IPS-18c (cell line): Measurements from ENCODE around the gene NEMP2.
"Not testable (repeated sequence)": the region's sequence is repeated elsewhere in the genome, so short reads cannot be mapped to it uniquely, and the experiment has no call there.

Experiments
- H3K4me3 ChIP-seq: 2 replicates; pipeline ENCODE4 v1.7.0; 2013; ENCODE audit warnings: low read depth, mild to moderate bottlenecking, low read length, moderate library complexity; ENCODE audit not compliant: insufficient read depth
- H3K9me3 ChIP-seq: one replicate; pipeline ENCODE4 v1.6.1; 2013; ENCODE audit warnings: mild to moderate bottlenecking, low read length, moderate library complexity; ENCODE audit not compliant: control insufficient read depth, insufficient read depth

NEMP2 gene

DNA sequence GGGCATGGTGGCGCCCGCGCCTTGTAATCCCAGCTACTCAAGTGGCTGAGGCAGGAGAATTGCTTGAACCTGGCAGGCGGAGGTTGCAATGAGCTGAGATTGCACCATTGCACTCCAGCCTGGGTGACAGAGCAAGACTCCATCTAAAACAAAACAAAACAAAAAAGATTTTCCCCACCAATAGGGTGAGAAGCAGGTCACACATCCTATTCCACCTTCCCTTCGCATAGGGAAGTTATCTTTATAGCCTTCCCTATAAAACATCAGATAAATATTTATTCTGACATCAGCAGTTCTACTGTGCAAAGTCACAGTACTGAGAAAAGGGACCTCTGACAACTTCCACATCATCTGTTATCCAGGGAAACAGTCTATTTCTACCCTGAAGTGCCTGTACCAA is 24.6 kb downstream of the NEMP2 start:
- not testable (repeated sequence) for H3K4me3 ChIP-seq, H3K9me3 ChIP-seq

DNA sequence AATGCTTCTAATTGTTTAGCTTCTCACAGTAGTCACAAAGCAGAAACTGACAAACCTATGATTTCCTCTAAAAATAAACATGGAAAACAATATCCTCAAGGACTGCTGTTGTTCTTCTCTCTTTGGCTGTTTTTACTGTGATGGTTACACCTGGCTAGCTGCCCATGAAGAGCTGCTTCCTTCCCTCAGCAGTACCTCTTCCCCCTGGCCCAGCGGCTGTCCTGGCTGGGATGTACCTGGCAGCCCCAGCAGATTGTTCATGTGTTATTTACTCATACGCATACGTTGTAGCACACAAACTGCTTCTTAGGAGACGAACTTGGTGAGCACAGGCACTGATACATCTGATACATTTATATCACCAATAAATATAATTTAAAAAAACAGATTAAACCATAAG is 27.4 kb downstream of the NEMP2 start:
- Histone ChIP-seq H3K4me3 (no peak overlapping the region), H3K9me3 (no peaks in the 10 kb centered on the region)

DNA sequence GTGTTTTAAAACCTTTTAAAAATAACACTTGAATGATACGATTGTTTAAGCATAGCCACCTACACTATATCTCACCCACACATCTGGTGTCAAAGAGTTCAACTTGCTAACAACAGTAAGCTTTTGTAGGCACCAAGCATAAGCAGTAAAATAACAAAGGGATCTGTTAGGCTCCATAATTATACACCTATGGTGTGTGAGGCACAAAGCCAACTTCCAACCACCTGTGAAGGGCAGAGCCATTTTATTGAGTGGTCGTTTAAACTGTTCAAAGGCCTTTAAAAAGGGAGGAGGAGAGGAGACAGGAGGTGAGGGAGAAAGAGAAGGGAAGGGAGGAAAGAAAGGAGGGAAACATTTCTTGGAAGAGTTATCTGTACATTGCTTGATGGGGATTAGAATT is 27.9 kb downstream of the NEMP2 start:
- Histone ChIP-seq H3K9me3 (no peaks in the 10 kb centered on the region), H3K4me3 (no peak overlapping the region)

DNA sequence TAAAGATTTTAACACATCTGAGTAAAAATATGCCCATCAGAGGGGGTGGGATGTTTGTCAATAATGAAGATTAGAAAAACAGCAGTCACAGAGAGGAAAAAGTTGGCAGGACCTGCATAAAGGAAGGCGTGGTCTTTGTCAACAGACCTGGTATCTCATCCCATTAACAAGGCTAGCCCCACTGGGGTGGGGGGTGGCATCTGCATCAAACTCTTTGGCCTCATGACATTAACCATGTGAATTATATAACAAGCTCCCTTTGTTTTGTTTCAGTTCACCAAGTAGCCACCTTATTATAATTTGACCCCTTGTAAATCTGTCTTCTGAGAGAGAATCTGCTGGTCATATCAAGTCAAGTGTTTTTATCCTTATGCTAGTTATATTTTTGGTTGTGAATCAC is 28.8 kb downstream of the NEMP2 start:
- Histone ChIP-seq H3K4me3 (no peak overlapping the region), H3K9me3 (no peaks in the 10 kb centered on the region)

DNA sequence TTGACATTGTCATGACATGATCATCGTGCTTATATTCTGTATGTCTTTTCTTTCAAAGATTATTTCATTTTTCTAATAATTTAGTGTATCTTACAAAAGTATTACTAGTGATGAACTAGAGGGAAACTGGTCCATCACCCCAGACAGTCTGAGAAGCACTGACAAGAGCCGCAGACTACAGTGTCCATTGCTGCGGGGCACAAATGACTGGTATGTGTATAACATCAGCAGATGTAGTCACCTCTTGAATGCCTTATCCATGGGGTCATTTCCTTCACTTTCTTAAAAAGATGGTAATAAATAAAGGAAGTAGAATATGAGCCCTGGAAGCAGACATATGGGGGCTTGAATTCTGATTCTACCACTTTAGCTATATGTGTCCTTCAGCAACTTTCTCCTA is 29.6 kb downstream of the NEMP2 start:
- no peaks in the 10 kb centered on the region for H3K9me3 ChIP-seq

DNA sequence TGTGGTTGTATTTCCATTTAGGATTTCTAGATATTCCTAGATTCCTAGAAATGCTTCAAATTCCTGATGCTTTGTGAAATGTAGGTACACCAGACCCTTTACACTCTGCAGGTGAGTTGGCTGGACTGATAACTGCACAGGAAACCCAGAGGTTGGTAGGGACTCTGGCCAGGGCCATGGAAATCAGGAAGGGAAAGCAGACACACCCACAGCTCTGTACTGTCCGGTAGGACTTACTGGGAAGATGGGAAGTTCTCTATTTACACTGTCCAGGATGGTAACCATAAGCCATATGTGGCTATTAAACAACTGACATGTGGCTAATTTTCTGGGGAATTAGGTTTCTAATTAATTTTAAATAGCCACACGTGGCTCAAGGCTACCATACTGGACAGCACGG is 31.4 kb downstream of the NEMP2 start:
- no peak overlapping the region for H3K4me3 ChIP-seq

More for the DNA sequence above, 29.6 kb downstream of the NEMP2 start:
- H3K4me3 ChIP-seq, result no peak overlapping the region

DNA sequence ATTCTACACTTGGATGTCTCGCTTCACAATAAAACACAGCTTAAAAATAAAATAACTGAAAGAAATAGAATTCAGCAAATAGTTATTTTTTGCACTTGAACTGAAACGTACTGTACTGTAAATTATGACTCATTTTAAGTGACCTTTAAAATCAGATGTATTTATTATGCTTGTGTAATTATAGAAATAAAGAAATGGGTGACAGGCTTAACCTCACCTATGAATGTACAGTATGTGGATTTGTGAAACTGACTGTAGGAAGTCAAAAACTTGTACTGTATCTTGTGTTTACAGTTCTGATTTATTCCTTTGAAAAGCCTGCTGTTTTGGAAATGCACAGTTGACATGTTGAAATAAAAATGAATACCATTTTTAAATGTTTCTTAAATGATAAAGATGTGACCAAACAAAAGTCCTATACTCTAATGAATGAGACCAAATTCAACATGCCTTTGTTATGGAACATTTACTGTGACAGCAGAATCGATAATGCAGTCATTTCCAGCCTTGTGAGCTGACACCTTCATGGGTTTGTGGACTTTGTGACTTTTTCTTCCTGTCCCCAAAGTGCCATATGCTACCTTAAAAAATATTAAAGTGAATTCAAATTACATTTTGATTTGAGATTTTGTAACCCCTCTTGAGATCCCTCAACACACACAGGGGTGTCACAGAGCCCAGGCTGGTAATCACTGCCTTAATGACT is 32.7 kb downstream of the NEMP2 start:
- no peak overlapping the region for H3K4me3 ChIP-seq
- no peaks in the 10 kb centered on the region for H3K9me3 ChIP-seq

More for the DNA sequence above, 31.4 kb downstream of the NEMP2 start:
- H3K9me3 ChIP-seq, result no peaks in the 10 kb centered on the region

DNA sequence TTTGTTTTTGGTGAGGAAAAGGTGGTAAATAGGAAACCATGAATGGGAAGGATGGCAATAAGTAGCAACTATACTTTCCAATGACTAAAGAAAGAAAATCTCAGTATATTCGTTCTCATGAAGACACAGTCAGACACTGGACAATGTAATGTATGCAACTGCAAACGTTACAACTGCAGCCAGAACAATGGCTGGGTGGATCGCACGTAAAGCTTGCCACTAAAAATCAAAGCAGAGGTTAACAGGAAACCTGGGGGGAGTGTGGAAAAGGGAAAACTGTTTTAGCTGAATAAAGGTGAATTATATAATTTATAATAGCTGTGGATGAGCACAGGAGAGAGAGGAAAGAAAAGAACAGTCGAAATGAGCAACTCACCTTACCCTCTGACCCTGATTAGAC is 33.3 kb downstream of the NEMP2 start:
- H3K9me3 ChIP-seq, result no peaks in the 10 kb centered on the region
- no peak overlapping the region for H3K4me3 ChIP-seq

DNA sequence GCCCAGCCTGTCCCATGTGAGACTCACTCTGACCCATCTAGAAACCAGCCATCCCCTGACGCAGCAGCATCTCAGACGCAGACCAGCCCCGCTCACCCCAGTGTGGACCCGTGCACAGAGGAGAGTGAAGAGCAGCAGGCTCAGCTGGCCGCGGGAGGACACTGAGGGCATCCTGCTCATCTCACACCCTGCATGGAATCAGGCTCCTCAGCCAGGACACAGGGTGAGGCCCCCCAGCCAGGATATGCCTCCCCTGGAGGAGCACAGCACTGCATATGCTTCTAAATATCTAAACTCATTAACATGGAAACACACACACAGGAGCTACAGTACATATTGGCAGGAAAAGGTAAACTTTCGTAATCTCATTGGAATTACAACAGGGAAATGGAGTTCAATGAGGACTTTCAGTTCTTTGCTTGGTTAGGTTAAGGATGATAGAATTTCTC is 34.4 kb downstream of the NEMP2 start:
- H3K4me3 ChIP-seq, result no peak overlapping the region
- no peaks in the 10 kb centered on the region for H3K9me3 ChIP-seq

DNA sequence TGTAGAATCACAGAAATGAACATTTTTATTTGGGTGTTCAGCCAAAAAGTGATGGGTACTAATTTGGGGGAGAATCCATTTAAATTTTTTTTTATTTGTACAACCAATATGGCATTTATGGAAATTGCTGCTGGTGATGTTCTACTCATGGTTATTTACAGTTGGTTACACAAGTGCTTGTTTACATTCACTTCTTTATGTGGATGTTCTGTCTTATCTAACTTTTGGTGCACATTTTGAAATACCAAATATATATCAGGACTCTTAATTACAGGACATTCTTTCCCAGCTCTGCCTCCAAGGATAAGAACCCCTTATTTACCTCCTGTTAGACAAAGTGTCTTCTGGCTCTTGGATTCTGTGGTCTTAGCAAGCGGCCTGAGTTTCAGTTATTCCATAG is 35.2 kb downstream of the NEMP2 start:
- Histone ChIP-seq H3K4me3 (no peak overlapping the region), H3K9me3 (no peaks in the 10 kb centered on the region)

DNA sequence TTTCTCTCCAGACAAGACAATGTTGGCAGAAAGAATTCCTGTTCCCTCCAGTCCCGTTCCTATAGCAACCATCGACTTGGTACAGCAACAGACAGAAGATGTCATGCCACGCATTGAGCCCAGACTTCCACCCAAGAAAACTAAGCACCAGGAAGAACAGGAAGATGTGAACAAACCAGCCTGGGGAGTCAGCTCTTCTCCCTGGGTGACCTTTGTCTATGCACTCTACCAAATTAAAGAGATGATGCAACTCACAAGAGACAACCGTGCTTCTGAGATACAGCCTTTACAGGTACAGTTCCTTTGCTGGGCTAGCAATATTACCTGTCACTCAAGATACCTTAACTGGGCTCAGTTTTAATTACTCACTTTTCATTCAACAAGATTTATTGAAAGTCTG is 37.1 kb downstream of the NEMP2 start:
- no peak overlapping the region for H3K4me3 ChIP-seq
- no peaks in the 10 kb centered on the region for H3K9me3 ChIP-seq

DNA sequence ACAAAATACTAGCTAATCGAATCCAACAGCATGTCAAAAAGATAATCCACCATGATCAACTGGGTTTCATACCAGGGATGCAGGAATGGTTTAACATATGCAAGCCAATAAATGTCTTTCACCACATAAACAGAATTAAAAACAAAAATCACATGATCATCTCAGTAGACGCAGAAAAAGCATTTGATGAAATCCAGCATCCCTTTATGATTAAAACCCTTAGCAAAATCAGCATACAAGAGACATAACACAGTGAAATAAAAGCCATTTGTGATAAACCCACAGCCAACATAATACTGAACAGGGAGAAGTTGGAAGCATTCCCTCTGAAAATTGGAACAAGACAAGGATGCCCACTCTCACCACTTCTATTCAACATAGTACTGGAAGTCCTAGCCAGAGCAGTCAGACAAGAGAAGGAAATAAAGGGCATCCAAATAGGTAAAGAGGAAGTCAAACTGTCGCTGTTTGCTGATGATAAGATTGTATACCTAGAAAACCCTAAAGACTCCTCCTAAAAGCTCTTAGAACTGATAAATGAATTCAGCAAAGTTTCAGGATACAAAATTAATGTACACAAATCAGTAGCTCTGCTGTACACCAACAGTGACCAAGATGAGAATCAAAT is 39.8 kb downstream of the NEMP2 start:
- not testable (repeated sequence) for H3K4me3 ChIP-seq, H3K9me3 ChIP-seq

DNA sequence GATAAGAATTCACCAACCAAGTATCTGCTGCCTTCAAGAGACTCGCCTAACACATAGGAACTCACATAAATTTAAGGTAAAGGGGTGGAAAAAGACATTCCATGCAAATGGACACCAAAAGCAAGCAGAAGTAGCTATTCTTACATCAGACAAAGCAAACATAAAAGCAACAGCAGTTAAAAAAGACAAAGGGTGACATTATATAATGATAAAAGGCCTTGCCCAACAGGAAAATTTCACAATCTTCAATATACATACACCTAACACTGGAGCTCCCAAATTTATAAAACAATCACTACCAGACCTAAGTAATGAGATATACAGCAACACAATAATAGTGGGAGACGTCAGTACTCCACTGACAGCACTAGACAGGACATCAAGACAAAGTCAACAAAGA is 41.4 kb downstream of the NEMP2 start:
- Histone ChIP-seq H3K9me3 (no peaks in the 10 kb centered on the region), H3K4me3 (no peak overlapping the region)

DNA sequence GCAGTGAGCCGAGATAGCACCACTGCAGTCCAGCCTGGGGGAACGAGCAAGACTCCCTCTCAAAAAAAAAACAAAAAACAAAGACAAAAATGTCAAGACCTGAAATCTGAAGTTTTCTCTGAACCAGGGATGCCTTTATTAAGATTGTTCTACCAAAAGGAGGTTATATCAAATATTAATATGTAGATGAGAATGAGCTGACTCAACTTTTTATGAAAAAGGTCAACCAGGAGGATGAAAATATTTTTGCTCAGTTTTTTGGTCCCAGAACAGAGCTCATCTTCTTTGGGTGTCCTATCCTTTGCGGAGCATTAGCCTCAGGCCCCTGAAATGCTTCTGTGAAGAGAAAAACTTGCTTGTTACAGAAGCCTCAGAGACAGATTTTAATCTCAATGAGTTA is 44.0 kb downstream of the NEMP2 start:
- H3K9me3 ChIP-seq, result no peaks in the 10 kb centered on the region
- H3K4me3 ChIP-seq, result no peak overlapping the region

DNA sequence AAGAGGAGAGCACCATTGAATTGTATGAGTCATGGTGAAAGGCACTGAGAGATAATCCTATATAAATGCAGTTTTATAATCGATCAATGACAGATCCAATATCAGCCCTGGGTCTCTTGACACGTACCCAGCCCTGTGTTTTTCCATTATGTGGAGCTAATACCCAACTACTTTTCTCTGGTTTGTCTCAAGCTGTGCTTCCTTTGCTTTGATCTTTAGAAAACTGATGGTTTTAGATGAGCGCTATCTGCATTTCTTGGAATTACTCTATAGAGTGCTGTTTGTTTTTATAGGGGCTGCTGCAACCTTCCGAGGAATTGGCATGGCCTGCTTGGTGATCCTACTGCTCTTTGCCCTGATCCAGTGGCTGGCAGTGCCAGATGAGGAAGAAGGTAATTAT is 45.0 kb downstream of the NEMP2 start:
- Histone ChIP-seq H3K9me3 (no peaks in the 10 kb centered on the region), H3K4me3 (no peak overlapping the region)

DNA sequence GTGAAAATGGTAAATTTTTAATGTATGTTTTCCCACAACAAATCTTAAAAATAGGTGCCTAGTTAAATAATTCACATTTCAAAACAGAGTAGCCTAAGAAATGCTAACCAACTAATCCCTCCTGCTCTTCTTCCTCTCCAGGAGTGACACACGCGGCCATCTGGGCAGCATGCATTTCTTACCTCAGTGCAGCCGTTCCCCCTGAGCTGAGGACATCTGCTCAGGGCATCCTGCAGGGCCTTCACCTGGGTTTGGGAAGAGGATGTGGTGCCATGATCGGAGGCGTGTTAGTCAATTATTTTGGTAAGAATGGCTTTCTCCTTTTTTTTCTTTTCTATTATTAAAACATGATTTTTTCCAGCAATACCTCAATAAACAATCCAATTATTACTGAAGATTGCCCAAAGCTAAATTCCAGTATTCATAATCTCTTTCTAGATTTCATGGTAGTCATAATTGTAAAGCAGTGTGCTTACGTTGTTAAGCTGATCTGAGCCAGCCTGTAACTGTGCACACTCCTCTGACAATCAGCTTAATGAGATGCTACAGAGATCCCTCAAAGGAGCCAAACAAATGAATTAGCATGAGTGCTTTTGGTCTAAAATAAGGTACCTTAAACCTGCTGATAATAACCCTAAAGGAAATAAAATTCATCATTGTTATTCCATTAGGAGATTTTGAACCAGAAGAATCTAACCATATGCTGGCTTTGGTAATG is 45.8 kb downstream of the NEMP2 start:
- Histone ChIP-seq H3K9me3 (no peaks in the 10 kb centered on the region), H3K4me3 (no peak overlapping the region)

DNA sequence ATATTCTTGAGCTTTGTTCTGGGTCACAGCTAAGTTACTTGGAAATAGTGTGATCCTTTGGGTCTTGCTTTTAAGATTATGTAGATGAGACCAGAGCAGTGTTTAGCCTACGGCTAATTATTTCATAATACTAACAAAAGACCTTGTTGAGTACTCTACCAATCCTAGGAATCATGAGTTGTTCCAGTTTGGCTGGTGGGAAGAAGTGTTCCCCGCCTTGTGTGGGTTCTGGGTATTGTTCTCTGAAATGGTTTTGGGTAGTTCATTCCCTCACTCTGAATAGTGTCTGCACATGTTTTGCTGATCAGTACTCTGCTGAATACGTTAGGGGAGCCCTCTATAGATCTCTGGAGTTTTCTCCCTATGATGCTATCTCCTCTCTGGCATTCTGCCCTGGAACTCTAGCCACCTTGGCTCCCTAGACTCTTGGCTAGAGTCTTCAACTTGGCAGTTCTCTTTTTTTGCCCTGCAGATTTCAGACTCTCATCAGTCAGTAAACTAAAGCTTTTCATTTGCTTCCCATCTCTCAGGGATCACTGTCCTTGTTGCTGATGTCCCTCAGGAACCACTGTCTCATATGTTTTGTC is 48.4 kb downstream of the NEMP2 start:
- H3K4me3 ChIP-seq, result no peak overlapping the region
- H3K9me3 ChIP-seq, result no peaks in the 10 kb centered on the region

DNA sequence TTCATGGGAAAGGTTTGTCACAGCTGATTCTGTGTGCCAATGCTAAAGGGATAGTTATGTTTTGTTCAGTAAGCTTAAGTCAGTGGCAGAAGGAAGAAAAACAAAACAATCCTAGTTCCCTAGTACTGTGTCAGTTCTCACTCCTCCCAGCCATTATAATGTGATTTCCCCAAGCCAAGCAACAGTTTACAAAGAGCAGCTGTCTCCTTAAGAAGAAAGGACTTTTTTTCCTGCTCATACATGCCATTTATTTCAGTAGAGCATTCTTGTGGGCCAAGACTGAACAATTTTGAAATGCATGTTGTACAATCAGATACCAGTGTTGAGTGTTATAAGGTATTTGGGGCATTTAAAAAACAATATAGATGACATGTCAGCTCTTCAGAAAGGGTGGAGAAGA is 52.1 kb downstream of the NEMP2 start:
- Histone ChIP-seq H3K4me3 (no peak overlapping the region), H3K9me3 (no peaks in the 10 kb centered on the region)
